GM23338 (cell line): ENCODE results near the gene HERC4.

Source experiments
- CREB1 ChIP-seq: fragments of 250-450 bp; sonication (Bioruptor Pico); IDR thresholded peaks from 2 replicates; pipeline ENCODE4 v1.5.0; 2020; ENCODE audit warnings: low read depth, mild to moderate bottlenecking, moderate library complexity
- EZH2 ChIP-seq: fragments of 200-600 bp; sonication (generic); IDR thresholded peaks from one replicate; pipeline ENCODE4 v1.8.0; 2017; ENCODE audit warnings: antibody characterized with exemption, mild to moderate bottlenecking, low read depth; ENCODE audit not compliant: unreplicated experiment
- EZH2phosphoT487 ChIP-seq: fragments of 200-600 bp; sonication (generic); IDR thresholded peaks from one replicate; pipeline ENCODE4 v1.8.1; 2018; ENCODE audit warnings: antibody characterized with exemption; ENCODE audit not compliant: unreplicated experiment
- JUNB ChIP-seq: IDR thresholded peaks from one replicate; pipeline ENCODE4 v1.6.1; 2016; ENCODE audit warnings: antibody characterized with exemption; ENCODE audit not compliant: unreplicated experiment
- NANOG ChIP-seq: IDR thresholded peaks from 2 replicates; pipeline ENCODE4 v1.6.1; 2016; ENCODE audit warnings: antibody characterized with exemption, borderline replicate concordance
- POLR2AphosphoS5 ChIP-seq: IDR thresholded peaks from 2 replicates; pipeline ENCODE4 v1.6.1; 2016; ENCODE audit warnings: antibody characterized with exemption, low read depth
- ZNF114 ChIP-seq: fragments of 250-450 bp; sonication (Bioruptor Pico); IDR thresholded peaks from 2 replicates; pipeline ENCODE4 v1.5.0; 2020; ENCODE audit warnings: mild to moderate bottlenecking, moderate library complexity
- TF ChIP-seq, protein P1 (sequence below), 2 experiments: fragments of 200-600 bp in 1 of 2; sonication (generic) in 1 of 2; conservative IDR thresholded peaks; 2 replicates each; pipeline versions ENCODE4 v1.5.1 to v1.6.1; 2016 to 2017; ENCODE audit warnings: antibody characterized with exemption in 2 of 2, low read depth in 2 of 2, mild to moderate bottlenecking in 2 of 2, moderate library complexity in 1 of 2
- TF ChIP-seq, protein P2 (sequence below): IDR thresholded peaks from 2 replicates; pipeline ENCODE4 v1.6.1; 2016; ENCODE audit warnings: antibody characterized with exemption
- TF ChIP-seq, protein P3 (sequence below): IDR thresholded peaks from one replicate; pipeline ENCODE4 v1.6.1; 2018; ENCODE audit warnings: antibody characterized with exemption; ENCODE audit not compliant: unreplicated experiment

DNA sequence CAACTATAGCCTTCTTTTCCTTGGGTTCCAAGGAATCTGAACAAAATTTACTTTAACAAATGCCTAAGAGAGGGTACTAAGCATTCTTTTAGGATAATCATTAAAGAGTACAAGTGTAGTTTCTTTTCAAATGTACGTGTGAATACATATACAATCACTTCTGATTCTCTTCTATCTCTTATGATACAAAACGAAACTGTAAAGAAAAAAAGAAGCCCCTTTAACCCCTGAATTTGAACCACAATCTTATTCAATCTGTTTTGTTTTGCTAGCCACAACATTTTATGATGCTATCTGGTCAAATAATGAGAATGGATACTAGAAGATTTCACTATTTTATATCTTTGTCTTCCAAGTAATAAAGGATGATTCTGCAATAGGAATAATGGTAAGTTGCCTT, 141.9 kb downstream of the HERC4 start:
- TF ChIP-seq POLR2AphosphoS5 (no peak), EZH2 (no peak), EZH2phosphoT487 (no peak), CREB1 (CRISPR knock-in tag) (no peak), JUNB (no peak), ZNF114 (CRISPR knock-in tag) (no peak), NANOG (no peak)
- TF ChIP-seq, protein P1, sequence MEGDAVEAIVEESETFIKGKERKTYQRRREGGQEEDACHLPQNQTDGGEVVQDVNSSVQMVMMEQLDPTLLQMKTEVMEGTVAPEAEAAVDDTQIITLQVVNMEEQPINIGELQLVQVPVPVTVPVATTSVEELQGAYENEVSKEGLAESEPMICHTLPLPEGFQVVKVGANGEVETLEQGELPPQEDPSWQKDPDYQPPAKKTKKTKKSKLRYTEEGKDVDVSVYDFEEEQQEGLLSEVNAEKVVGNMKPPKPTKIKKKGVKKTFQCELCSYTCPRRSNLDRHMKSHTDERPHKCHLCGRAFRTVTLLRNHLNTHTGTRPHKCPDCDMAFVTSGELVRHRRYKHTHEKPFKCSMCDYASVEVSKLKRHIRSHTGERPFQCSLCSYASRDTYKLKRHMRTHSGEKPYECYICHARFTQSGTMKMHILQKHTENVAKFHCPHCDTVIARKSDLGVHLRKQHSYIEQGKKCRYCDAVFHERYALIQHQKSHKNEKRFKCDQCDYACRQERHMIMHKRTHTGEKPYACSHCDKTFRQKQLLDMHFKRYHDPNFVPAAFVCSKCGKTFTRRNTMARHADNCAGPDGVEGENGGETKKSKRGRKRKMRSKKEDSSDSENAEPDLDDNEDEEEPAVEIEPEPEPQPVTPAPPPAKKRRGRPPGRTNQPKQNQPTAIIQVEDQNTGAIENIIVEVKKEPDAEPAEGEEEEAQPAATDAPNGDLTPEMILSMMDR (conservative IDR thresholded peaks at IDR 0.05; ENCODE audit: low read depth in 2 of 2) = no peak
- TF ChIP-seq, protein P2, sequence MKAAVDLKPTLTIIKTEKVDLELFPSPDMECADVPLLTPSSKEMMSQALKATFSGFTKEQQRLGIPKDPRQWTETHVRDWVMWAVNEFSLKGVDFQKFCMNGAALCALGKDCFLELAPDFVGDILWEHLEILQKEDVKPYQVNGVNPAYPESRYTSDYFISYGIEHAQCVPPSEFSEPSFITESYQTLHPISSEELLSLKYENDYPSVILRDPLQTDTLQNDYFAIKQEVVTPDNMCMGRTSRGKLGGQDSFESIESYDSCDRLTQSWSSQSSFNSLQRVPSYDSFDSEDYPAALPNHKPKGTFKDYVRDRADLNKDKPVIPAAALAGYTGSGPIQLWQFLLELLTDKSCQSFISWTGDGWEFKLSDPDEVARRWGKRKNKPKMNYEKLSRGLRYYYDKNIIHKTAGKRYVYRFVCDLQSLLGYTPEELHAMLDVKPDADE = no peak
- TF ChIP-seq, protein P3, sequence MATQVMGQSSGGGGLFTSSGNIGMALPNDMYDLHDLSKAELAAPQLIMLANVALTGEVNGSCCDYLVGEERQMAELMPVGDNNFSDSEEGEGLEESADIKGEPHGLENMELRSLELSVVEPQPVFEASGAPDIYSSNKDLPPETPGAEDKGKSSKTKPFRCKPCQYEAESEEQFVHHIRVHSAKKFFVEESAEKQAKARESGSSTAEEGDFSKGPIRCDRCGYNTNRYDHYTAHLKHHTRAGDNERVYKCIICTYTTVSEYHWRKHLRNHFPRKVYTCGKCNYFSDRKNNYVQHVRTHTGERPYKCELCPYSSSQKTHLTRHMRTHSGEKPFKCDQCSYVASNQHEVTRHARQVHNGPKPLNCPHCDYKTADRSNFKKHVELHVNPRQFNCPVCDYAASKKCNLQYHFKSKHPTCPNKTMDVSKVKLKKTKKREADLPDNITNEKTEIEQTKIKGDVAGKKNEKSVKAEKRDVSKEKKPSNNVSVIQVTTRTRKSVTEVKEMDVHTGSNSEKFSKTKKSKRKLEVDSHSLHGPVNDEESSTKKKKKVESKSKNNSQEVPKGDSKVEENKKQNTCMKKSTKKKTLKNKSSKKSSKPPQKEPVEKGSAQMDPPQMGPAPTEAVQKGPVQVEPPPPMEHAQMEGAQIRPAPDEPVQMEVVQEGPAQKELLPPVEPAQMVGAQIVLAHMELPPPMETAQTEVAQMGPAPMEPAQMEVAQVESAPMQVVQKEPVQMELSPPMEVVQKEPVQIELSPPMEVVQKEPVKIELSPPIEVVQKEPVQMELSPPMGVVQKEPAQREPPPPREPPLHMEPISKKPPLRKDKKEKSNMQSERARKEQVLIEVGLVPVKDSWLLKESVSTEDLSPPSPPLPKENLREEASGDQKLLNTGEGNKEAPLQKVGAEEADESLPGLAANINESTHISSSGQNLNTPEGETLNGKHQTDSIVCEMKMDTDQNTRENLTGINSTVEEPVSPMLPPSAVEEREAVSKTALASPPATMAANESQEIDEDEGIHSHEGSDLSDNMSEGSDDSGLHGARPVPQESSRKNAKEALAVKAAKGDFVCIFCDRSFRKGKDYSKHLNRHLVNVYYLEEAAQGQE = no peak
